ENCODE data around the gene ATP5PB.

The ATP5PB gene

DNA sequence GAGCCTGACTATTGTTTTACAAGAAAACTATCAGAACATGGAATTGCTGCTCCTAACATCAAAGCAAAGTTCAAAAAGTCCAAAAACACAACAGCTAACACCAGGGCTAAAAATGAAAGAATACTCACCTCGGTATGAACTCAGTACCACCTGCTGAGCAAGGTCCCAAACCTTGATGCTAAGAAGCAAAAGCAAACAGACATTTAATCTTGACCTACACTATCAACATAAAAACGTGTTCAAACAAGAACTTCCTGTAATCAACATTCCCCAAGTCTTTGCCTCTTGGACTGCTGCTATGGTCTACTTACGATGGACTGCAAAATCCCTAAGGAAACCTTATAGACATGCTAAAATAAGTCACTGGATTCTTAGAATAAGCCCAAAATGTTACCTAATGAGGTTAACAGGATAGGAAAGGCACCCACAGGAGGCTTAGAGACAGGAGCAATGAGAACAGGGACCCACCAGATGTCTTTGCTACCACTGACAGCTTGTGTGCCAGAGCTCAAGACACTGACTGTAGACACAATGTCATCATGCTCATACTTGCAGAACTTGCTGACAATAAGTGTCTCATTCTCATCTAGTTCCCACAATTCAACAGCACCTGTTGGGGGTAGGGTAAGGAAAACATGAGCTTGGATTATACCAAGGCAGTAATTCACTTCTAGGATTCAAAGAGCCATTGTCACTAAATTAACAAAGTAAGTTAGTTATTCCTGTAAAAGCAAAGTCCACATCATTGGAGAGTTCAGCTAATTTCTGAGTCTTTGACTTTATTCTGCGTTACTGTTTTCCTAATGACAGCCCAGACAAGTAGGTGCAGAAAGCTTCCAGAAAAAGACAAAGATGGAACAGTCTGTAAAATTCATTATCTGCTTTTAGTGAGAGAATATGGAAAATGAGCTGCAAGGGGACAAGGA is 2.0 kb upstream of the ATP5PB start:
- no peak for DNase-seq

DNA sequence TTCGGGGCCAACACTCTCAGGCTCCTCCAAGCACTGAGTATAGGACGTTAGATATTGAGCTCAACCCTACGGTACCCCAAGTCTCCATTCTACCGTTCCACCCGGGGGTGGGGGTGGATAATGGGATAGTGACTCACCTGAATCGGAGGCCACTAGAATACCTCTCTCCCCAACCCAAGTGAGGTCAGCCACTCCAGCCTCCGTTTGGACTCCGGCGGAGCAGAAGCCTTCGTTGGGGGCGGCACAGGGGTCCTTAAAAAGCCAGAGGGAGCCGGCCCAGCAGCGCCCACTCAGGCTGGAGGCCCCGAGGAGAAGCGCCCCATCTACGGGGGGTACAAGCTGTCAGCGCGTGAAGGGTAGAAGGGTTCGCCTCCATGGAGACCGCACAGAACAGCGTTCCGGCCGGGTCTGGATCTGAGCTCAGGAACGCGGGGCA is 764 bp upstream of the ATP5PB start:
- DNase-seq: peak; percentile 72

DNA sequence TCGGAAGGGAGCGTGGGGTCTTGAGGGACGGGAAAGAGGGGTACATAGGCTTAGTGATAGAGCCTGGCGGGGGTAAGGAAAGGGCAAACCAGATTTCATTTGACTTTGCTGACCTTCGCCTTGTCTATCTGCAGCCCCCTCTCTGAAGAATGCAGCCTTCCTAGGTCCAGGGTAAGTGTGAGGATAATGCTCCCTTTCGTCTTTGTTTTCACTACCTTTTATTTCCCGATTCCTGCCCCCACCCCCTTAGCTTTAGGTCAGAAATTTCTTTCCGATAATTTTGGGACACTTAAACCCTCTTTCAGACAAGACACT is 396 bp downstream of the ATP5PB start:
- no peak for DNase-seq

DNA sequence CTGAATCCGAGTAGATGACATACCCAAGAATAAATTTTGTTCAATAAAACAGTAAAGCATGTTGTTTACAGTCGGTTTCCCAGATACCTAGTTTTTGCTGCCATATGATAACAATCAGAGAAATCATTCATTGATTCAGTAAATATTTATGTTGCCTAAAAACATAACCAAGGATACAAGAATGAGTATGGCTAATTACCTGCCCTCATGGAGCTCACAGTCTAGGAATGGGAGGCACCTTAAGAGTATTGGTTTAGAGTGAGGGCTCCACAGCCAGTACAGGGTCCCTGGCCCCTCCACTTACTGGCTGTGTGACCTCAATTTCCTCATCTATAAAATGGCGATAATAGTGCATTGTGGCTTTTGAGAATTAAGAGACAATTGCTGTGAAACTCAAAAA is 921 bp downstream of the ATP5PB start:
- DNase-seq: no peak

DNA sequence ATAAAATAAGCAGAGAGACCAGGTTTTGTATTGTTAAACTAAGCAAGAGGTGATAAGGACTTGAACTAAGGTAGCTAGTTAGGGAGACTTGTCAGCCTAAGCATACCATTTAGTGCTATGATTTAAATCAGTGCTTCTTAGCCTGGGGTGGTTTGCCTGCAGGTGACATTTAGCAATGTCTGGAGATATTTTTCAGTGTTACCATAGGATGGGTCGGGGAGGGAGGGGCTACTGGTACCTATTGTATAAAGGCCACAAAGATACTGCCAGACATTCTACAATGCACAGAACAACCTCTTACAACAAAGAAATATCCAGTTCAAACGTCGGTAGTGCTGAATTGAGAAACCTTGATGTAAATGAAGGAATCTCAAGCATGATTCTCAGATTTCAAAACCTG is 3.3 kb downstream of the ATP5PB start:
- DNase-seq: no peak

DNA sequence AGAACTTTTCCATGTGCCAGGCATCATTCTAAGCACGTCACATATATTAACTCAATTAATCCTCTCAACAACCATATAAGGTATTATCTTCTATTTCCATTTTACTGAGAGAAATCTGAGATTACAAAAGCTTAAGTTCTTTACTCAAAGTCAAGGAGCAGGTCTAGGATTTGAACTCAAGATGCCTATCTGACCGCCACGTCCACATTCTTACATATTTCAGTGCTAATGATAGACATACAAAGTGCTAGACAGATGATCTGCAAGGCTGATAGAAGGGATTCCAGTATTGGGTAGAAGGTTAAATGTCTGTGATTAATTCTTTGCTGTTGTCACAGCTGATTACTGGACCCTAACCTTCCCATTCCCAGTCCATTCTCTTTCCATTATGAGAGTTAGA is 4.4 kb downstream of the ATP5PB start:
- no peak for DNase-seq

DNA sequence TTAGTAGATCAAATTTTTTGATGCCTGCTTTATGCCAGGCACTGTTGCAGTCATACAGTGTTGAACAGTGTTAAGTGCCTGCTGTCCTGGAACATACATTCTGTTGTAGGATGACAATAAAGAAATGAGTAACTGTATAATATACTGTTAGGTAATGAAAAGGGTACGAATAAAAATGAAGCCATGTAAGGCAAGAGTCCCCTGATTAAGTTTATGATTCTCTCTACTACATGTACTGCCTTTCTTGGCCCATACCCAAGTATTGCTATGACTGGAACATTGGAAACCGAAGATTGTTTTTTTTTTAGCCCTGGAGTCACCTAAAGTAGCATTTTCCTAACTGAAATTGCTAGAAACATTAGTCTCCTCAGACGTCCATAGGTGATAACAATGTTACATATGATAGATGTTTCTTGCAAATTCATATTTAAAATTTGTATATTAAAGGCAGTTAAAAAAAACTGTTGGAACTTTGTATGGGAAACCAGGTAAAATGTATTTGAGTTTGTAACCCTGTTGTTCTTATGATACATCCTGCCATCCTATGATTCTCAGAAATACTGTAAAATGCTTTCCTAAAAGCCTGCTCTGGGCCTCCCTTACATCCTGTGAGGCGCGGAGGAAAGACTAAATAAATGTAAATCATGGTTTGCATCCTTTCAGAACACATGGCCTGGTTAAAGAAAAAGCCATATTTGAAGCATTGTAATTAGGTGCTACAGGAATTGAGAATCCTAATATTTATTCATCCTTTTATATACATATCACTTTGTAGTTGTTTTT is 5.8 kb downstream of the ATP5PB start:
- DNase-seq: no peak

DNA sequence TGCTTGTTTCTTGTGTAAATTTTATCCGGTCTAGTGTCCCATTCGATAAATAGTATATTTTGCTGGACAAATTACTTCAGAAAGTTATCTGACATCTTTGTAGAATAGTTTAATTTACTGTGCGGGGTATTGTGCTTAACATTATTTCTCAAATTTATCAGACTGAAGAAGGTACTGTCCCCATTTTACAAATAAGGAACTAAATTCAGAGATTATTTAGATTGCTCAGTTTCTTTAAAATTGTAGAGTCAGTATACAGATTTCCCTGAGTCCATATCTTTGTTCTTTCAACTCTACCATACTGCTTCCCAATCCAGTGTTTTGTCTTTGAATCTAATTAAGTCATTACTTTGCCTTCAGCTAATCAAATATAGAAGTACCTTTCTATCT is 6.4 kb downstream of the ATP5PB start:
- DNase-seq: no peak

DNA sequence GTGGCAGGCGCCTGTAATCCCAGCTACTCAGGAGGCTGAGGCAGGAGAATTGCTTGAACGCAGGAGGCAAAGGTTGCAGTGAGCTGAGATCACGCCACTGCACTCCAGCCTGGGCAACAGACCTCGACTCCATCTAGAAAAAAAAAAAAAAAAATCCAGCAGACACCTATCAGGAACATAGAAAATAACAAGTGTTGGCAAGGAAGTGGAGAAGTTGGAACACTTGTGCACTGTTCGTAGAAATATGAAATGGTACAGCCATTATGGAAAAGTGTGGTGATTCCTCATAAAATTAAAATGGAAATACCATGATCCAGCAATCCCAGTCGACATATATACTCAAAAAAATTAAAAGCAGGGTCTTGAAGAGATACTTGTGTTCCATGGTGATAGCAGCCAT is 12.5 kb downstream of the ATP5PB start:
- no peak for DNase-seq

DNA sequence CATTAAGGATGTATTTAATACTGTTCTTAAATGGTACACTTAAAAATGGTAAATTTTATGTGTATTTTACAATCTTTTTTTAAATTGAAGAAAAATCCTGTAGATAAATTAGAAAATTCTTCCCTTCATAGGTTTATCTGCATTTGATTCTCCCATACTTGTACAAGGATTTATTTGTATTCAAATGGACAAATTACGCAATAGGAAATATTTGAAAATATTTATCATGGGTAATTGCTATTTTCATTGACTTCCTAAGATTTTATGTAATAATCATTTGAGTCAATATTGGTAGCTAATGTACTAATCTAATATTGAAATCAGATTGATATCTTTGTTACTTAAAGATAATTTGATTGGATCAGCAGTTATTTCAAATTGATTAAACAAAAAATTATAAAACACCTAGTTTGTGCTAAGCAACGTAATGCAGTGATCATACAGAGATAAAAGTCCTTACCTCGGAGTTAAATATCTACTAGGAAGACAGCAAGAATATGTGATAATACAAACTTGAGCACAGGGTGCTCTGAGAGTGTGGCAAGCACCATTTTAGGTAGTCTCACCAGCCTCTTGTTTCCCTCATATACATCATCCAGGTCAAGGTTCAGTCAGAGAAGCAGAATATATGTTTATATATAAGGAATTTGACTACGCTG is 13.2 kb downstream of the ATP5PB start:
- no peak for DNase-seq

DNA sequence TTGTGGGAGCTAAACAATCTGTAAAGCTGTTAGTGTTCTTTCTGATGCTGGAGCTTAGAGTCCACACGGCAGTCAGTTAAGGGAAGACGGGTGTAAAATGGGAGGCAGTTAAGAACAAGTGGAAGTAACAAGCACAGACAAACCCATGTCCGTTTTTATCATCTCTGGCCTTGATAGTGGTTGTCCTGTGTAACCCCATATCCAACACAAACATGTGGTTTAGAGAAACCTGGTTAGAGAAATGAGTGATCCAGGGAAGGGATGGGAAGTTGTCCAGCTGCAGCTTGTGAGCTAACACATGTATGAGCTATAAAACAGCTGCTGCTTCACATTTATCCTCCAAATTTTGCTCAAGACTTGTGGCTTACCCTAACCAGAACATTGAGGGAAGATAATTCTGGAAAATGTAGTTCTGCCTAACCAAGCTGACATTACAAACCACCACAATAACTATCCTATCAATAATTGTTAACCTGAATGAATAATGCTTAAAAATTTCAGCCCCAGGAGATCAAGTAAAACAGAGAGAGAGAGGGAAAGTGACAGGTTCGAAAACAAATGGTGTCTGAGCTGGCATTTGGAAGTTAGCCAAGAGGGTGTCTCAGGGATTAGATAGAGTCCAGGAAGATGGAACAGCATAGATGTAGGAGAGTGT is 13.9 kb downstream of the ATP5PB start:
- DNase-seq: no peak

DNA sequence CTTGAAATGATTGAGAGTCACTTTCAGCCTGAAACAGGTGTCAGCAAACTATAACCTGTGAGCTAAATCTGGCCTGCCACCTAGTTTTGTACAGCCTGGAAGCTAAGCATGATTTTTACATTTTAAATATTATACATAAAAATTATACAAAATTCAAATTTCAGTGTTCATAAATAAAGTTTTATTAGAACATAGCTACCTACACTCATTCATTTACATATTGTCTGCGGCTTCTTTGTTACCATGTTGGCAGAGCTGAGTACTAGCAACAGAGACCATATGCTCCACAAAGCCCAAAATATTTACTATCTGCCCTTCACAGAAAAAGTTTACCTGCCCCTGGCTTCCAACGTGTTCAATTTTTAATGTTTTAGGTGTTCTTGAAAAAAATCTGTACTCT is 16.5 kb downstream of the ATP5PB start:
- DNase-seq: no peak

DNA sequence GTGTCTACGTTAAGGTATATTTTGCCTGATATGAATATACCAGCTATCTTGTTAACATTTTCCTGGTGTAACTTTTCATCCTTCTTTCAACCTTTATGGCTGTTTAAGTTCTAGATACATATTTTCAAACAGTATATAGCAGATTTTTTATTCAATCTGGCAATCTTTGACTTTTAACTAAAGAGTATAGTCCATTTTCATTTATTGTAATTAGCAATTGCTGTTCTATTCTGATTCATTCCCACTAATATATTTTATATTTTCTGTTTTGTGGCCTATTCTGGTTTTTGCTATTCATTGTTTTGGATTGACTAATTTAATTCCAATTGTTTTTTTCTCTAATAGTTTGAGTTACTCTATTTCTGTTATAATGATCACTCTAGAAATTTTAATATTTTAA is 17.2 kb downstream of the ATP5PB start:
- no peak for DNase-seq

DNA sequence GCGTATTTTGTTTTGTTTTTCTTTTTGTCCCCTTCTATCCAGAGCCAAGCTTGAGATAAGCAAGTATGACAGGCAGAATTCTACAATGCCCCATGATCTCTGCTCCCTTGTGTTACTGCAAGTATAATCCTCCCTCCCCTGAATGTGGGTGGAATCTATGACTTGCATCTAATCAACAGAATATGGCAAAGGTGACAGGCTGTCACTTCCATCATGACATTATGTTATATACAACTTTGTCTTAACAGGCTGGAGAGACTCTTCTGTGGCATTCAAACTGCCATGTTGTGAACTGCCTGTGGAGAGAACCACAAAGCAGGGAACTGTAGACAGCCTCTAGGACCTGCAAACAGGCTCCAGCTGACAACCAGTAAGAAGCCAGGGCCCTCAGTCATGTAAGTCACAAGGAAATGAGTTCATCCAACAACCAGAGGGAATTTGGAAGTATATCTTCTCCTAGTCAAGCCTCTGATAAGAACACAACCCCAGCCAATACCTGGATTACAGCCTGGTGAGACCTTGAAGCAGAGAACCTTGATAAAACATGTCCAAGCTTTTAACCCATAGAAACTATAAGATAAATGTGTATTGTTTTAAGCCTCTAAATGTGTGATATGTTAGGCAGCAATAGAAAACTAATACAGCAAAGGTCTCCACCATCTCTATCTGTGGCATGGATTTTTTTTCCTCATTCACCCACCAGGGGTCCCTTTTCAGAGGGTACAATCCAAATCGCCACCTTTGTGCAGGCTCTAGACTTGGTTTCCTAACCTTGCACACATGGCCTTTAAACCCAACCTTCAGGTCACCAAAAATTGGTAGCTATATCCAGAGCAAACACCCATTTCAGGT is 18.8 kb downstream of the ATP5PB start:
- DNase-seq: no peak

DNA sequence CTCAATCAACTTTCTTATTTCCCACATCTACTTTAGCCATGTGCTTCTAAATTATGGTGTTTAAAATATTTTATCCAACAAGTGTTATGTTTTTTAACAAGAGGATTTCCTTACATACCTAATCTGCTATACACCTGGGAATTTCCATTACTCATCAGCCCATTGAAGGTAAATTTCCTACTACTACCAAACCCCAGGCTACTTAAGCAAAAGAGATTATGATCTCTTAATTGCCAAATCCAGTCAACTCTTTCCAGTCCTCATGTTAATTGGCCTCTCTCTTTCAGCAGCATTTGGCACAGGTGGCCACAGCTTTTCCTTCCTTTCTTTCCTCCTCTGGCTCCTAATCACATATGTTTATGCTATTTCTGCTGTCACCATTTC is 19.4 kb downstream of the ATP5PB start:
- no peak for DNase-seq

DNA sequence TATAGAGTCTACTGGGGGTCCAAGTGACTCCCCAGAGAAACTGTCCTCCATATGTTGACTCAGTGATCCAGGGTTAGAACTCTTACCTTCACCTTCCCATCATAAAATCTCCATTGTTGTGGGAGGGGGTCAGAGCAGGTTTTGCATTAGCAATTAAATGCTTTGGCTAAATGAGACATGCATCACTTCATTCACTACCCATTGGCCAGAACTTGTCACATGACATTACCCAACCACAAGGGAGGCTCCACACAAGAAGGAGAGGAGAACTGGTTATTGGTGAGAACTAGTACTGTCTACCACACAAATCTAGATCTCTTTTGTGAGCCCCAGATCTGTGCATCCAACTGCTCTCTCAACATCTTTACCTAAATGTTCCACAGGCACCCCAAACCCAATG is 20.3 kb downstream of the ATP5PB start:
- DNase-seq: no peak

DNA sequence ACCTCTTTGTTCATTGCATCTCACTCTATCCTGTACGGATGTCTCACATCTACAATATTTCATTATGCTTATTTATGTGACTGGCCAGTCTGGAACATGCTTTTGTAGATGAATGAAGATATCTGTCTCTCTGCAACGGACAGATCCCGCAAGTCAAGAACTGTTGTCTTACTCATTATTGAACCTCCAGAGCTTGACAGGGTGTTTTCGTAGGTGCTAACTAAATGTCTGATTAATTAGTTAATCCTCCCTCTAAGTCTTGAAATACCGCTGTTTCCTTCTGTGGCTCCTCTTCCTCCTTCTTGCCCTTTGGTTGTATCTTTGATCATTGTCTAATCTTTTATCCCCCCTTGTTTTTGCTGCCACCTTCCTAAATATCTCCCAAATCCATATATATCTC is 21.3 kb downstream of the ATP5PB start:
- no peak for DNase-seq

DNA sequence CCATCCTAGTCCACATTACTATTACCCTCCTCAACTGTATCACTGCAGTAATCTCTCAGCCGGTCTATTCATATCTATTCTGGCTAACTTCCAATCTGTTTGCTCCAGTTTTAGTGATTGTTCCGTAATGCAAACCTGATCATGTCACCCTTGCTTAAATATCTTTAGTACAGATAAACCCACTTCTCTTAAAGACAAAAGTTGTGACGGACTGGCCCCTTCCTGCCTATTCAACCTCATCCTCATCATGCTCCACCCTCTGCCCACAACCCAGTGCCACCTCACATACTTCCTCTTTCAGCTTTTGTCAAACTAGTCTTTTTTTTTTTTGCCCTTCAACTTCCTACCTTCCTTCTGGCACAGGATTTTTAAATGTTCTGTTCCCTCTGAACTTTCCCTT is 21.7 kb downstream of the ATP5PB start:
- DNase-seq: peak; percentile 85

DNA sequence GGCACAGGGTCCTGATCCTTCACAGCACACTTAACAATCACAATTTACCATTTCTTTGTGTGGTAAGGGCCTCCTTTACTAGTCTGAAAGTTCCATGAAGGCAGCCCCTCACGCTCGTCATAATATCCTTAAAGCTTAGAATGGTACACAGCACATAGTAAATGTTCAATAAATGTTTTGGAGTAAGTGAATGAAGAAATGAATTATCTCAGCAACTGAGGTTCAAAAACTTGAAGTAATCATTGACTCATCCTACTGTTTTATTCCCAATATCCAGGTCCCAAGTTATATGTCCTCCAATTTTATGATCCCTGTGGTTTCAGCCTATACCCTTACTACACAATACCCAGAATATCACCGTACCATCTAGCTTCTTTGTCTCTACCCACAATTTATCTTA is 22.3 kb downstream of the ATP5PB start:
- no peak for DNase-seq

DNA sequence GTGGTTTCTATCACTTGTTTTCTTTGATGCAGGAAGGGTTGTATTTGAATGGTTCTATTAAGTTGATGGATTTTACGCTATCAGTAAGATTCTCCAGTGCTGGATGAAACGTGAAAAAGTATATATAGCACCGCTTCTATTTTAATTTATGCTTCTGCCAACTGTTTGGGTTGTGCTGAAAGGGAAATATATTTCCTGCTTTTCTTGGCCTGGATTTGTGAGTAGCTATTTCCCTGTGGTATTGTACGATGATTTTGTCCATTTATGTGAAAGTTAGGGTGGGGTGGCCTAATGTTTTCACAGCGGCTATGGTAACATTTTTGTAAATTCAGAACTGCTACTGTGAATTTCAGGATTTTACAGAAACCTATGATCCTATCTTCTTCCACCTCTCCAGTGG is 24.8 kb downstream of the ATP5PB start:
- no peak for DNase-seq

DNA sequence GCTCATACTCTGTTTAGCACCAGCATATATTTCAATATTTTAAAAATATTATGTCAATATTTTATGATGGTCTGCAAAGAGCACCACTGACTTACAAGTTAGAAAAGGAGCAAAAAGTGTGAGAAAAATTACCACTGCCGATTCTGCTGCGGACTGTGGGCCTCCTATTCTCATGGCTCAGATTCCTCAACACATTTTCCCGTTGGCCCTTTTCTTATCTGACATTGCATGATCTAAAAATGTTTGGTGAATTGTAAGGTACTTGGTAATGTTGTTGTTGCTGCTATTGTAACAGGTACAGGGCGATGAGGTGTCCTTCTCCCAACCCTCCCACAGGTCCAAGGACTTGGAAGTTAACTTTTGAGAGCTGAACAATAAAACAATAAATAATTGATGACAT is 25.3 kb downstream of the ATP5PB start:
- no peak for DNase-seq

DNA sequence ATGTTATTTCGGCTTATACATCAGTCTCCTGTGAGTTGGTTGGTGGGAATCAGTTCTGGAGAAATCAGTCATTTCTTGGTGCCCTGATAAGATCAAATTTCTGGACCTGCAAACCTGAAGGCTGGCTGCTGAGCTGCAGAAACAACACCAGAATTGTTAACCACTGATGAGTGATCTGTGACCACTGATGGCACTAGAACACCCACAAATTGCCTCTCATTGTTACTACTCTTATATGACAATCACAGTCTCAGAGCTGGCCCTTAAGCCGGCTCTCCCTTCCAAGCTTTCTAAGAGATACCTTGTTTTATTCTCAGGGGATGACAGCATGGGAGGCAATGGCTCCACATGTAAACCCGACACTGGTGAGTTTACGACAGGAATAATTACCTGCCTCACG is 26.4 kb downstream of the ATP5PB start:
- DNase-seq: peak; percentile 72

Measured in activated effector memory CD4-positive, alpha-beta T cell treated with anti-CD3 and anti-CD28 coated beads, Interleukin-2, amount 50 U/mL, for 16 hours (primary cell).